Activated CD4-positive, alpha-beta memory T cell treated with anti-CD3 and anti-CD28 coated beads for 36 hours (primary cell): Measurements from ENCODE around the gene JADE2. TPM values are rescaled to one million over a fixed set of nuclear protein-coding genes. Genes with fewer than 3 reads are reported as not detected.

ENCODE experiments used
- CTCF ChIA-PET: fragments of 350-600 bp; sonication (Branson Sonifier 250); formaldehyde crosslinking; loops from one replicate; lab custom pipeline; 2021; ENCODE audit warnings: antibody characterized with exemption, inconsistent platforms; lab: Charles Lee
- POLR2A ChIA-PET: fragments of 350-600 bp; sonication (Branson Sonifier 250); formaldehyde crosslinking; loops from one replicate; lab custom pipeline; 2021; ENCODE audit warnings: antibody characterized with exemption; lab: Charles Lee
- DNase-seq: peaks from one replicate; pipeline ENCODE4 v3.0.0-alpha.2; 2020
- H3K27ac Mint-ChIP-seq: one replicate; pipeline ENCODE4 v1.8.0; 2021; ENCODE audit warnings: mixed read lengths
- H3K27me3 Mint-ChIP-seq: one replicate; pipeline ENCODE4 v1.8.0; 2021; ENCODE audit warnings: mixed read lengths
- H3K36me3 Mint-ChIP-seq: one replicate; pipeline ENCODE4 v1.8.0; 2021; ENCODE audit warnings: mixed read lengths
- H3K4me1 Mint-ChIP-seq: one replicate; pipeline ENCODE4 v1.8.0; 2021; ENCODE audit warnings: low read depth, mixed read lengths
- H3K4me3 Mint-ChIP-seq: one replicate; pipeline ENCODE4 v1.8.0; 2021; ENCODE audit warnings: mild to moderate bottlenecking, mixed read lengths
- H3K9me3 Mint-ChIP-seq: one replicate; pipeline ENCODE4 v1.8.0; 2021; ENCODE audit warnings: mixed read lengths
- intact Hi-C: fragments of 100-400 bp; cut with micrococcal nuclease; formaldehyde crosslinking; loops from one replicate; pipeline ENCODE4 v1.15.1; 2023
- total RNA-seq, 2 experiments: library from RNA; stranded (reverse); gene quantifications; one replicate each; pipeline ENCODE4 v1.2.3, GENCODE V29; 2021

The JADE2 gene
- total RNA-seq, 2 experiments from 2014 or later: 79.4 to 81.6 TPM

DNA sequence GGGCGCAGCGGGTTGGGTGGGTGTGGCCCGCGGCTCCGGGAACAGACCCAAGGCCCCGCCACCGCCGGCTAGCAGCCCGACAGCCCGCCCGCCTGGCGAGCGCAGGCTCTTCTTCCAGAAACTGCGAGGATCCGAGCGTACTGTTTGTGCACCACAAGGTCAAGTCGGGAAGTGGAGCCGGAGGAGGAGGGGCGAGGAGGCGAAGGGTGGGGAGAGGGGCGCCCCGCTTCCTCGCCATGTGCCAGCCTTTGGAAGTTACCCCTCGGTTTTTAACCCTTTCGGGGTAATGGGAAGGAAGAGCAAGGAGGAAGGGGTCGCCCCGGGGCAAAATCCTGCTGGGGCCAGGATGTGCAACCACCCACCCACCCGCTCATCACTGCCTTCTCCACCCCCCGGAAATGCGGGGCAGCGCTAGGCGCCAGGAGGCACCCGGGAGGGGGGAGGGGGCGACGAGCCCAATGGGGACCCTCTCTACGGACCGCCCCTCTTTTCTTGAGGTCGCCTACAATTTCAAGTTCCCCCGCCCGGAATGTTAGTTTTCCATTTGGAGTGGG is 1.1 kb upstream of the JADE2 start:
- ChIA-PET CTCF (interaction anchor here (0.6 to 6.6 kb wide), 8 partner anchors 8 to 153 kb away, joined by 3 to 65 read pairs (median 4); partner anchors contain the start of genes CDKN2AIPNL and UBE2B), POLR2A (interaction anchor here (0.6 to 4.1 kb wide), 12 partner anchors 8 to 520 kb away, joined by 3 to 26 read pairs (median 7); partner anchors contain the start of genes CDKN2AIPNL, SEC24A, UBE2B and VDAC1)
- Mint-ChIP-seq H3K4me1 (peaks cover 24% of the 10 kb centered on the region), H3K36me3 (peaks cover 2% of the 10 kb centered on the region), H3K4me3 (peak overlapping the region; percentile 96), H3K27ac (peak overlapping the region; percentile 98), H3K27me3 (no peaks in the 10 kb centered on the region), H3K9me3 (no peaks in the 10 kb centered on the region)
- peak; percentile 81 for DNase-seq
- intact Hi-C loops: loop anchor here (2.0 to 10.0 kb wide), 2 partner anchors 58 to 350 kb away; partner anchors contain the start of gene SKP1

DNA sequence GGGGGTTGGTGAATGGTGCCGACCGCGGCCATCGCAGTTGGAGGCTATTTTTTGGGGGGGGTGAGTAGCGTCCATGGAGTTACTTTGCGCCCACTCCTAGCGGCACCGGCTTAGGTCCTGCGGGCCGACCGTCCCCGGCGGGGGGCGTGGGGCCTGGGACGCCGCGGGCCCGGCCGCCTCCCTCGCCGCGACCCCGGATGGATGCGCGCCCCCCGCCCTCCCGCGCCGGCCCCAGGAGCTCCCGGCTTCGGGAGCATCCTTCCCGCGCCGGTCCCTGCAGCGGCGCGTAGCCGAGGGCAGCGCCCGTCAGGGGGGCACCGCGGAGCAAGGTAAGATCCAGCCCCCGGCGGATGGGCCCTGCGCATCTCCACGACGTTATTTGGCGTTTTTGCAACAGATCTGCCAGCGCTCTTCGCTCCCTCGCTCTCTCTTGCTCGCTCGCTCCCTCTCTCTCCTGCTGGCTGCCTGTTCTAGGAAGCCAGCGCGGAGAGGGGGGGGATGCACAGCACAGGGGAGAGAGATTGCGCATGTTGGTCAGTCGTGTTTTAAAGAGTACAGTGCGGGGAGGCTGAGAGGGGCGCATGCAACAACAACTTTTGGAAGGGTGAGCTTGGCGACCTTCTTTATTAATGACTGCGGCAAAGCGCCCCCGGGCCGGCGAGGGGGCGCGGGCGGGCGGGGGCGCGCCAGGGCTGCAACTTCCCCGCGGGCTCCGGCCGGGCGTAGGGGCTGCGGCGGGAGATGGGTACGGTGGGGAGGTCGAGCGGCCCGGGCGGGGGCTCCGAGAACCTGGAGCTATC is 413 bp downstream of the JADE2 start:
- Mint-ChIP-seq H3K9me3 (no peaks in the 10 kb centered on the region), H3K36me3 (peaks cover 2% of the 10 kb centered on the region), H3K27ac (peak overlapping the region; percentile 98), H3K27me3 (no peaks in the 10 kb centered on the region), H3K4me3 (peak overlapping the region; percentile 96), H3K4me1 (peaks cover 39% of the 10 kb centered on the region)
- intact Hi-C loops: loop anchor here (1.0 to 10.0 kb wide), 7 partner anchors 15 to 351 kb away; partner anchors contain the start of genes PPP2CA, SEC24A and SKP1
- DNase-seq: peak; percentile 76
- CTCF ChIA-PET: interaction anchor here (0.6 to 6.6 kb wide), 15 partner anchors 12 to 869 kb away, joined by 3 to 65 read pairs (median 7); partner anchors contain the start of genes CDKN2AIPNL and UBE2B
- POLR2A ChIA-PET: interaction anchor here (0.6 to 4.1 kb wide), 11 partner anchors 10 to 156 kb away, joined by 3 to 26 read pairs (median 8); partner anchors contain the start of genes CDKN2AIPNL and SEC24A

DNA sequence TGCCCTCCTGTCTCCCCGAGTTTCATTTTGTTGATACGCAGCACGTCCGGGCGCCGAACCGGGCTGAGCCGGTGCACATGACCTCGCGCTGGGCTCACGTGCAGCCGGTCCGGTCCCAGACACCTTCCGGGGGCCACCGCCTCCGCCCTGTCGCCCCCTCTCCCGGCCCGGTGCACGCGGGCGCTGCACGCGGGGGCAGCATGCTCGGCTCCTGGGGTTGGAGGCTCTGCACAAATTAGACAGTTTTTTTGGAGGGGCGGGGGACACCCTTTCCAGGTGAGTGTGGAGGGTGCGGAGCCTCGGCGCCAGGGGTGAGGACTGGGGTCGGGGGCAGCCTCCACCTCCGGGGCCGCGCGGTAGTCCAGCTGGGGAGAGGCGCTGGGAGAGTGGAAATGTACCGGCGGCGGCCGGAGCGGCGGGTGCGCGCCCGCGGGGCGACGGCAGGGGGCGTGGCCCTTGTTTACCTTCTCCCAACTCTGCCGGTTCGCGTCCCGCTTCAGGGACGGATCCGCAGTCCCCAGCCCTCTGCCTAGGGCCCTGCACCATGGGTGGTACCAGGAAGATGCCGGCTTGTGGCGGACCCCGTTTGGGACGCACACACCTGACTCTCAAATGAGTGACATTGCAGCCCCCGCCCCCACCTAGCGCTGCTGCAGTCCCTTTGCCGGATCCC is 1.1 kb downstream of the JADE2 start:
- Mint-ChIP-seq H3K27ac (peak overlapping the region; percentile 98), H3K4me1 (peaks cover 42% of the 10 kb centered on the region), H3K36me3 (peaks cover 2% of the 10 kb centered on the region), H3K27me3 (no peaks in the 10 kb centered on the region), H3K4me3 (peak overlapping the region; percentile 96), H3K9me3 (no peaks in the 10 kb centered on the region)
- POLR2A ChIA-PET: interaction anchor here (0.6 to 4.1 kb wide), 12 partner anchors 10 to 157 kb away, joined by 3 to 26 read pairs (median 8); partner anchors contain the start of gene CDKN2AIPNL
- CTCF ChIA-PET: interaction anchor here (0.9 to 6.6 kb wide), 18 partner anchors 11 to 158 kb away, joined by 3 to 65 read pairs (median 6); partner anchors contain the start of genes CDKN2AIPNL and UBE2B
- DNase-seq: peak; percentile 89
- intact Hi-C loops: loop anchor here (1.0 to 10.0 kb wide), 7 partner anchors 18 to 352 kb away; partner anchors contain the start of genes SKP1 and UBE2B

DNA sequence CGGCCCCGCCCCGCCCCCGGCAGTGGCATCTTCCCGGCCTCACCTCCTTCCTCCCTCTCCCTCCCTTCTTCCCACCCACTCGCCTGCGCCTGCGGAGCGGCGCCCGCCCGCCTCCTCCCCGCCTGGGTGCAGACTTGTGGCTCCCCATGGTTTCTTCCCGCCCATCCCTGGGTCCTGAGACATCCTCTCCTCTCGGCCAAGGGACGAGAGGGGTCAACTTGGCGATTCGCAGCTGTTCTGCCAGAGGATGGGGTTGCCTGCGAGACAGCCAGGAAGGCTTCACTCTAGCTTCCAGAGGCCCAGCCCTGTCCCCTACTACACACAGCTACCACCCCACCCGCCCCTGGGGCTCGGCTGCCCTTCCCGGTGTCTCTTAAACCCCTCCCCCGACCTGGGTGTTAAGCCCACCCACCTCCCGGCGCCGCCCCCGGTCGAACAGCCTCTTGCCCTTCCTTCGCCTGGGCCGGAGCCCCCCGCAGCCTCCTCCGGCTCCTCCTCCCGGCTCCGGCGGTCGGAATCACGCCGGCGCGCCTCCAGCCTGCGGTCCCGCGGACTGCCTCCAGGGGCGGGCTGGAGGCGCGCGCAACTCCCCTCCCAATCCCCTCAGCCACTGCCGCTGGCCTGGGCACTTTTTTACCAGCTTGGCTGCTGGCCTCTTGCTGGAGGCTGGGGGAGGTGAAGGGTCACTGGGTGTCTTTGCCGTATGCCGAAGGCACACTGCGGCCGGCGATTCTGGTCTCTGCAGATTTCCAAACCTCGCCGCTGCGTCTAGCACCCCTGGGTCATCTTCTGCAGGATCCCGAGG is 1.9 kb downstream of the JADE2 start:
- H3K4me1 Mint-ChIP-seq: peaks cover 48% of the 10 kb centered on the region
- POLR2A ChIA-PET: interaction anchor here (1.0 to 4.1 kb wide), 9 partner anchors 16 to 116 kb away, joined by 3 to 26 read pairs (median 11); partner anchors contain the start of gene CDKN2AIPNL
- H3K27me3 Mint-ChIP-seq: no peaks in the 10 kb centered on the region
- peak overlapping the region; percentile 96 for H3K4me3 Mint-ChIP-seq
- CTCF ChIA-PET: interaction anchor here (0.7 to 6.6 kb wide), 25 partner anchors 10 to 347 kb away, joined by 3 to 65 read pairs (median 4); partner anchors contain the start of genes CDKN2AIPNL, PPP2CA and UBE2B
- H3K9me3 Mint-ChIP-seq: no peaks in the 10 kb centered on the region
- intact Hi-C loops: loop anchor here (1.0 to 10.0 kb wide), 6 partner anchors 17 to 353 kb away; partner anchors contain the start of genes SKP1 and UBE2B
- peak; percentile 84 for DNase-seq
- peak overlapping the region; percentile 98 for H3K27ac Mint-ChIP-seq
- H3K36me3 Mint-ChIP-seq: peaks cover 2% of the 10 kb centered on the region

DNA sequence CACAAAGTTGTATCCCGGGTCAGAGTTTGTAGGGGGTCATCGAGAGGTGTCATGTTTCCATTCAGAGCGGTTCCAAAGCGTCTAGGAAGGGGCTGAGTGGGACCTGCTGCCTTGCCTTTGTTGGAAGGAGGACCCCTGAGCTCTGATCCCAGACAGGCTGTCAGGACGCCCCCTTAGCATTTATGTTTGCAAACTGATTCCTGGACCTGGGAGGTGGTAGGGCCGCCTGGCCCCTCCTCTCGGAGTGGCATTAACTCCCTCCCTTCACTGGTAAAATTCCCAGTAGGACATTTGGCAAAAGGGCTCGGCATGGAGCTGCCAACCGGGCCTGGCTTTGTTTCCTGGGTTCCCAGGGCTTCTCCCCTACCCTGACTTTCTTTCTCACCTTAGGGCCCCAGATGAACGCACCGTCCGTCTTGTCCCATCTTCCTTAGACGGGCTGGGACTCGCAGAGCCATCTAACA is 2.5 kb downstream of the JADE2 start:
- no peak for DNase-seq
- ChIA-PET CTCF (interaction anchor here (0.7 to 6.6 kb wide), 20 partner anchors 10 to 348 kb away, joined by 3 to 65 read pairs (median 5); partner anchors contain the start of genes CDKN2AIPNL, PPP2CA and UBE2B), POLR2A (interaction anchor here (1.3 to 4.1 kb wide), 6 partner anchors 16 to 116 kb away, joined by 5 to 26 read pairs (median 10); partner anchors contain the start of gene CDKN2AIPNL)
- intact Hi-C loops: loop anchor here (1.0 to 10.0 kb wide), 6 partner anchors 16 to 353 kb away; partner anchors contain the start of genes SKP1 and UBE2B
- peak overlapping the region; percentile 98 for H3K27ac Mint-ChIP-seq
- no peaks in the 10 kb centered on the region for H3K9me3 Mint-ChIP-seq
- H3K4me3 Mint-ChIP-seq: peak overlapping the region; percentile 96
- H3K4me1 Mint-ChIP-seq: peaks cover 51% of the 10 kb centered on the region
- no peaks in the 10 kb centered on the region for H3K27me3 Mint-ChIP-seq
- peaks cover 2% of the 10 kb centered on the region for H3K36me3 Mint-ChIP-seq

DNA sequence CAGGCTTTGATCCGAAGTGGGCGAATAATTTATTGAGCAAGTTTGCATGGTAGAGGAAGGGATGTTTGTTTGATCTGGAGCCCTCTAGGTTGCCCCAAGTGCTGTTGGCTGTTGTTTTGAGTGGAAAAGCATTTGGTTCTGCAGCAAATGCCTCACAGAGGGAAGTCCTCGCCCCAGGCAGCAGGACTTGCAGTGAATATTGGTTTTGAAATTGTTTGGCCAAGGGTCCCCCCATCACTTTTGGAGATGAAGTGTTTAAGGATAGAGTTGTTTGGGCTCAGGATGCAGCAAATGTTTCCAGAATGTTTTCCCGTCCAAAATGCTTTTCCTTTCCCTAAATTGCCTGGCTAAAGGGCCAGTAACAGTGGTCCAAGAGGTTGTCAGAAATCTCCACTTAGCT is 3.1 kb downstream of the JADE2 start:
- Mint-ChIP-seq H3K4me1 (peaks cover 51% of the 10 kb centered on the region), H3K27me3 (no peaks in the 10 kb centered on the region), H3K4me3 (peak overlapping the region; percentile 96), H3K9me3 (no peaks in the 10 kb centered on the region), H3K27ac (peak overlapping the region; percentile 98), H3K36me3 (peaks cover 2% of the 10 kb centered on the region)
- intact Hi-C loops: loop anchor here (10.0 kb wide), 1 partner anchor 354 kb away; the partner anchor contains the start of gene SKP1
- DNase-seq: no peak
- ChIA-PET CTCF (interaction anchor here (0.9 to 6.6 kb wide), 13 partner anchors 9 to 157 kb away, joined by 3 to 65 read pairs (median 13); partner anchors contain the start of genes CDKN2AIPNL and UBE2B), POLR2A (interaction anchor here (0.9 to 4.1 kb wide), 5 partner anchors 15 to 63 kb away, joined by 3 to 26 read pairs (median 11); no protein-coding TSS in a partner anchor)

DNA sequence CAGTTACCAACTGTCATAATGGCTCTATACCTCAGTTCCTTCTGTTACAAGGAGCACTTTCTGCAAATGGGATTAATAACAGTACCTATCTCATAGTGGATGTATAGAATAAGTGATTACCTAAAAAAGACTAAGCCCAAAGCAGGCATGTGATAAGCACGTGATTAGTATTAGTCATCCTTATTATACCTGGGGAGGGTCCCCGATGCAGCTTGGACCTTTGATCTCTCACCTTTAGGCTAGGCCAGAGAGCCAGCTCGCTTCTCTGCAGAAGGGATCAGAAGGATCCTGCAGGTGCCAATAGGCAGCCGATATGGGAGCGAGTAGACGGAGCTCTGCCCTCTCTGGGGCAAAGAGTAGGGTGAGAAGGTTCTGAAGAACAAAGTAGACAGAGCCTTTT is 4.0 kb downstream of the JADE2 start:
- no peak overlapping the region for H3K4me3 Mint-ChIP-seq
- ChIA-PET POLR2A (interaction anchor here (0.9 to 2.0 kb wide), 2 partner anchors 14 to 64 kb away, joined by 3 to 11 read pairs; no protein-coding TSS in a partner anchor), CTCF (interaction anchor here (1.0 to 6.0 kb wide), 4 partner anchors 25 to 118 kb away, joined by 3 to 48 read pairs (median 12); partner anchors contain the start of gene CDKN2AIPNL)
- peaks cover 55% of the 10 kb centered on the region for H3K4me1 Mint-ChIP-seq
- H3K36me3 Mint-ChIP-seq: peaks cover 2% of the 10 kb centered on the region
- peak overlapping the region; percentile 98 for H3K27ac Mint-ChIP-seq
- DNase-seq: no peak
- no peaks in the 10 kb centered on the region for H3K27me3 Mint-ChIP-seq
- H3K9me3 Mint-ChIP-seq: no peaks in the 10 kb centered on the region
- intact Hi-C loops: loop anchor here (10.0 kb wide), 1 partner anchor 355 kb away; the partner anchor contains the start of gene SKP1

DNA sequence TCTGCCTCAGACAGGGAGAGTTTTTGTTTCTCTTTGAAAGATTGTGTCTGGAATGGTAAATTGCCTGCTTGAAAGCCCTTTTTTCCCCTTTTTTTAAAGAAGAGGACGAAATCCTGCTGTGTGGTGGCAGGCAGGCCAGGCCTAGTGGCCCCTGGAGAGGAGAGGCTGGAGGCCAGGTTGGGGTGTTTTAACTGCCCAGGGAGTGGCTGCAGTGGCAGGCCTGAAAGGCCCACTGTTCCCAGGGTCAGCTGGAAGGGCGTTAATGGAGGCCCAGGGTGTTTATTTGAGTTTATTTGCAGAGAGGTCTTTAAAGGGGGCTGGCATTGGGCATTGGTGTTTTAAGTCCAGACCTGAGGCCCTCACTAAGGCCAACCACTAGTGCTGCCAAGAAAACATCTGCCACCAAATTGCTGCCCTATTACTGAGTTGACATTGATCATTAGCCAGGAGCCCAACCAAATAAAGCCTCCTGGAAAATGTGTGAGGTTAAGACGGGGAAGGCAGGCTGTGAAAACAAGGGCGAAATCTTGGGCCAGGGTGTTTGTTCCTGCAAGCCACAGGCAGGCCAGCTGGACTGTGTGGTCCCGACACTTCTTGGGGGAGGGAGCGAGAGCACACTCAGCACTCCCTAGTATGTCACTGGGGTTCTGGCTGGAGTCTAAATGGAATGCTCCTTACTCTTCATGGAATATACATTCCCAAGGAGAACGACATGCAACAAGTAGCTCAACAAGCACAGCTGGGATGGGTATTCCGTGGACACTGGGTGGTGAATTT is 5.0 kb downstream of the JADE2 start:
- no peaks in the 10 kb centered on the region for H3K27me3 Mint-ChIP-seq

DNA sequence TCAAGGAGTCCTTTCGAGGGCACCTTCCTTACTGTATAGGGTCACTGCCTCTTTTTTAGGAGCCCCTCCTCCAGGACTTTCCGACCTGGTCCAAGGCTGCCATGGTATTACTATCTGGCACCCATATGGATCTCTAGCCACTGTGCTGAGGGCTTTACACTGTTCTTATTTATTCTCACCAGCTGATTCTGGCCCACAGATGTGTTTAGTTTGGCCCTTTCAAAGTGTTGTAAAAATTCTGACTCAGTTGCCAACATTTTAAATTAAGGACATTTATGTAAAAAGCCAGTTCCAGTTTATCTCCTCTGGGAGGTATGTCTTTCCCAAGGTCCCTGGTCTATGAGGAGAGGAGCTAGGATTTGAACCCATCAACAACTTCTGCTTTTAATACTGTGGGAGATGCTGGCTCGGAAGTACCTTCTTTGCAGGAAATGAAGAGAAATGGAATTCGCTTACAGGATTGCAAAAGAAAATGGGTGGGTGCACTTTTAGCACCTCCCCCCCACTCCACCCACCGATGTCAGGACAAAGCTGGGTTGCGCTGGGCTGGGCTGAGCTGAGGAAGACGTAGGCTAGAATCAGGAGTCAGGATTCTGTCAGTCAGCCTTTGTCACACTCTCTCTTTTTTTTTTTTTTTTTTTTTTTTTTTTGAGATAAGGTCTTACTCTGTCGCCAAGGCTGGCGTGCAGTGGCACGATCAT is 7.8 kb downstream of the JADE2 start:
- Mint-ChIP-seq H3K27ac (no peak overlapping the region), H3K9me3 (no peaks in the 10 kb centered on the region), H3K4me3 (no peak overlapping the region), H3K36me3 (peaks cover 13% of the 10 kb centered on the region), H3K27me3 (no peaks in the 10 kb centered on the region), H3K4me1 (peaks cover 86% of the 10 kb centered on the region)
- DNase-seq: no peak
- intact Hi-C loops: no loop called here
- POLR2A ChIA-PET: interaction anchor here (0.7 to 3.0 kb wide), 3 partner anchors 11 to 107 kb away, joined by 3 to 12 read pairs (median 3); no protein-coding TSS in a partner anchor
- CTCF ChIA-PET: interaction anchor here (1.2 to 5.4 kb wide), 3 partner anchors 44 to 122 kb away, joined by 5 to 19 read pairs (median 8); partner anchors contain the start of gene CDKN2AIPNL

More for the DNA sequence above, 5.0 kb downstream of the JADE2 start:
- Mint-ChIP-seq H3K27ac (peak overlapping the region; percentile 33), H3K36me3 (peaks cover 2% of the 10 kb centered on the region), H3K4me3 (no peak overlapping the region), H3K4me1 (peaks cover 65% of the 10 kb centered on the region), H3K9me3 (no peaks in the 10 kb centered on the region)
- intact Hi-C loops: no loop called here
- CTCF ChIA-PET: interaction anchor here (1.7 to 6.0 kb wide), 3 partner anchors 14 to 56 kb away, joined by 8 to 48 read pairs (median 19); no protein-coding TSS in a partner anchor
- DNase-seq: no peak
- POLR2A ChIA-PET: interaction anchor here (3.0 kb wide), 1 partner anchor 14 kb away, joined by 12 read pairs; no protein-coding TSS in a partner anchor
